ENCODE results near the gene ZSCAN2. TPM values are rescaled to one million over a fixed set of nuclear protein-coding genes. Genes with fewer than 3 reads are reported as not detected.

Gene ZSCAN2
- total RNA-seq, 1 experiment from 2014 or later: 9.7 TPM

GRCh38 chr15:84604826-84605553 lies 4.2 kb downstream of the ZSCAN2 start:
- H3K4me3 ChIP-seq: no peak overlapping the region
- H4K20me1 ChIP-seq (ENCODE audit: insufficient read depth): no peaks in the 10 kb centered on the region
- ChIA-PET POLR2A (ENCODE audit: unreplicated experiment) (no interaction called here), CTCF (no interaction called here)
- H3K9me2 ChIP-seq (ENCODE audit: insufficient read depth): no peaks in the 10 kb centered on the region
- TF ChIP-seq CTCF (conservative IDR thresholded peaks at IDR 0.05): no peak
- no peak for TF ChIP-seq EZH2 (IDR thresholded peaks at IDR 0.05; ENCODE audit: low read depth)
- 0 out of 2 replicates have a peak, but pooled peaks cover 4% of the 10 kb centered on the region for H3K79me2 ChIP-seq (ENCODE audit: low read depth)
- no peak overlapping the region for H2AFZ ChIP-seq
- DNase-seq: no peak
- no TSS peak for BruUV-seq (replicated peaks)
- intact Hi-C loops (cut with micrococcal nuclease; ENCODE audit: unreplicated experiment): loop anchor here (5.0 kb wide), 3 partner anchors 112 to 377 kb away; partner anchors contain the start of genes PDE8A and SEC11A
- H3F3A ChIP-seq (ENCODE audit: insufficient read depth, low read depth): peaks cover 4% of the 10 kb centered on the region; the same call in 1 of the 2 replicates
- H3K4me1 ChIP-seq (replicated peaks; ENCODE audit: insufficient read depth): peaks cover 6% of the 10 kb centered on the region
- no peak overlapping the region for H3K27ac ChIP-seq
- H3K4me2 ChIP-seq: no peak overlapping the region
- no peaks in the 10 kb centered on the region for H3K36me3 ChIP-seq (ENCODE audit: low read depth)
- H3K27me3 ChIP-seq (ENCODE audit: insufficient read depth, low read depth): no peaks in the 10 kb centered on the region
- H3K9me3 ChIP-seq (ENCODE audit: insufficient read depth, low read depth): no peaks in the 10 kb centered on the region

- Histone ChIP-seq H3K27me3 (ENCODE audit: insufficient read depth, low read depth) (no peaks in the 10 kb centered on the region), H3K27ac (no peak overlapping the region), H4K20me1 (ENCODE audit: insufficient read depth) (no peaks in the 10 kb centered on the region), H3K4me3 (no peak overlapping the region), H3K36me3 (ENCODE audit: low read depth) (no peaks in the 10 kb centered on the region), H3K4me2 (no peak overlapping the region), H3F3A (ENCODE audit: insufficient read depth, low read depth) (peaks cover 1% of the 10 kb centered on the region; the same call in 1 of the 2 replicates), H3K79me2 (ENCODE audit: low read depth) (0 out of 2 replicates have a peak, but pooled peaks cover 4% of the 10 kb centered on the region), H3K9me2 (ENCODE audit: insufficient read depth) (no peaks in the 10 kb centered on the region), H2AFZ (no peak overlapping the region), H3K4me1 (replicated peaks; ENCODE audit: insufficient read depth) (peaks cover 6% of the 10 kb centered on the region), H3K9me3 (ENCODE audit: insufficient read depth, low read depth) (no peaks in the 10 kb centered on the region)
- ChIA-PET CTCF (no interaction called here), POLR2A (ENCODE audit: unreplicated experiment) (no interaction called here)
- intact Hi-C loops (cut with micrococcal nuclease; ENCODE audit: unreplicated experiment): no loop called here
- no peak for DNase-seq
- TF ChIP-seq CTCF (conservative IDR thresholded peaks at IDR 0.05): no peak
- TF ChIP-seq EZH2 (IDR thresholded peaks at IDR 0.05; ENCODE audit: low read depth): no peak
- BruUV-seq (replicated peaks): no TSS peak
Measured at GRCh38 chr15:84605554-84605882, 4.7 kb downstream of the ZSCAN2 start.

- H3K9me3 ChIP-seq (ENCODE audit: insufficient read depth, low read depth): no peaks in the 10 kb centered on the region
- H3K4me1 ChIP-seq (replicated peaks; ENCODE audit: insufficient read depth): peaks cover 2% of the 10 kb centered on the region
- H3K4me2 ChIP-seq: no peak overlapping the region
- ChIA-PET CTCF (no interaction called here), POLR2A (ENCODE audit: unreplicated experiment) (no interaction called here)
- H3K4me3 ChIP-seq: no peak overlapping the region
- H3K9me2 ChIP-seq (ENCODE audit: insufficient read depth): no peaks in the 10 kb centered on the region
- no peaks in the 10 kb centered on the region for H3K79me2 ChIP-seq (ENCODE audit: low read depth)
- H3K36me3 ChIP-seq (ENCODE audit: low read depth): no peaks in the 10 kb centered on the region
- no peak for DNase-seq
- no peak for TF ChIP-seq CTCF (conservative IDR thresholded peaks at IDR 0.05)
- no peak for TF ChIP-seq EZH2 (IDR thresholded peaks at IDR 0.05; ENCODE audit: low read depth)
- no TSS peak for BruUV-seq (replicated peaks)
- no peaks in the 10 kb centered on the region for H3K27me3 ChIP-seq (ENCODE audit: insufficient read depth, low read depth)
- no peaks in the 10 kb centered on the region for H4K20me1 ChIP-seq (ENCODE audit: insufficient read depth)
- H3K27ac ChIP-seq: no peak overlapping the region
- H3F3A ChIP-seq (ENCODE audit: insufficient read depth, low read depth): no peaks in the 10 kb centered on the region
- H2AFZ ChIP-seq: no peak overlapping the region
- intact Hi-C loops (cut with micrococcal nuclease; ENCODE audit: unreplicated experiment): no loop called here
Measured at GRCh38 chr15:84606653-84607120, 5.9 kb downstream of the ZSCAN2 start.
